ENCODE measurements around the gene LEAP2. TPM values are rescaled to one million over a fixed set of nuclear protein-coding genes. Genes with fewer than 3 reads are reported as not detected.

The LEAP2 gene
- polyA plus RNA-seq, 1 of the 3 experiments (the other 2 are of a cell fraction) = 0.64 TPM

DNA sequence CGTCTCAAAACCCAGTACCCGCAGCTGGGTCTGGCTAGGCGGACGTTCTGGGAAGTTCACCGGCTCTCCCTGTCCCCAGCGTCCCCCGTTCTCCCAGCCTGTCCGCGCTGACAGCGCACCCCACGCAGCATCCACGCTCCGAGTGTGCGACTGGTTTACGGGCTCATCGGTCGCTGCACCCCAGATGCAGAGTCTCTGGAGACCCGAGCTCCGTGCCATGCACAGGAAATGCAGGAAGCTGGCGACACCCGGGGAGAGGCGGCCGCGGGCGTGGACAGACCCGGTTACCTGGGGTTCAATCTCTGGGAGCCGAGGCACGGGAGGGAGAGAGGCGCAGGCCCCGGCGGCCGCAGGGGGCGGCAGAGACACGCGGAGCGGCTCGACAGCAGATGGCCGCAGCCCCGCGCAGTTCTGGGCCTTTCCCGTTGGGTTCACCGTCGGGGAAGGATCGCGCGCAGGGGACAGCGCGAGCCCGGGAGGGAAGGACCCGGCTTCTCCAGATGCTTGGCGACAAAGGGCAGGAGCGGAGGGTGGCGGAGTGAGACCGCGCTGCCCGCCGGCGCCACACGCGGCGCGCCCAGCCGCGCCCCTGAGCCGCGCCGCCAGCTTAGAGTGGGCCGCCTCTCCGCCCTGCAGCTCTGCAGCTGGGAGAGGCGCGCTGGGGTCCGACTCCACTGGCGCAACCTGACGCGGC, 43.6 kb upstream of the LEAP2 start:
- Histone ChIP-seq H3K79me2 (ENCODE audit: insufficient read depth) (no peaks in the 10 kb centered on the region), H3F3A (replicated peaks; ENCODE audit: insufficient read depth) (no peaks in the 10 kb centered on the region), H3K4me1 (ENCODE audit: control insufficient read depth in 1 of 2, insufficient read depth in 2 of 2, low read depth in 1 of 2, low read length in 1 of 2) (peaks cover 0 to 5% of the 10 kb centered on the region in 2 experiments; a peak in 1 of 4 replicates), H3K9ac (peak overlapping the region; percentile 74), H3K36me3 (replicated peaks in 1 of 2; ENCODE audit: control insufficient read depth in 1 of 2, insufficient read depth in 2 of 2, low read length in 1 of 2) (no peaks in the 10 kb centered on the region), H3K4me2 (peak overlapping the region; percentile 78), H2AFZ (ENCODE audit: low read depth) (peak overlapping the region; percentile 86), H3K27ac (ENCODE audit: low read depth in 2 of 2, low read length in 1 of 2) (no peak overlapping the region), H3K4me3 (ENCODE audit: low read depth in 2 of 2, low read length in 1 of 2) (peak overlapping the region; percentile 65 to 71), H3K9me3 (no peaks in the 10 kb centered on the region), H3K9me2 (no peaks in the 10 kb centered on the region), H4K20me1 (ENCODE audit: insufficient read depth) (no peaks in the 10 kb centered on the region), H3K27me3 (ENCODE audit: insufficient read depth) (no peaks in the 10 kb centered on the region)
- ChIA-PET POLR2A (interaction anchor here (0.6 to 2.3 kb wide), 2 partner anchors 12 to 37 kb away, joined by 3 to 9 read pairs; partner anchors contain the start of genes GDF9 and UQCRQ), CTCF (interaction anchor here (0.6 to 8.7 kb wide), 34 partner anchors 8 to 630 kb away, joined by 3 to 105 read pairs (median 4); partner anchors contain the start of genes CCNI2, GDF9, SOWAHA and UQCRQ)
- peak; percentile 38; the same call in 1 of the 2 replicates for TF ChIP-seq SMC3 (IDR thresholded peaks at IDR 0.05; ENCODE audit: low read depth, low read length)
- TF ChIP-seq ELF1 (IDR thresholded peaks at IDR 0.05) = no peak
- TF ChIP-seq YY1 (IDR thresholded peaks at IDR 0.05; ENCODE audit: low read depth) = 0 out of 2 replicates have a peak, but pooled peaks have one; percentile 64
- TF ChIP-seq RCOR1 (IDR thresholded peaks at IDR 0.05; ENCODE audit: low read length) = no peak
- no peak for TF ChIP-seq TEAD4 (IDR thresholded peaks at IDR 0.05; ENCODE audit: borderline replicate concordance, insufficient read depth)
- TF ChIP-seq, protein P1, sequence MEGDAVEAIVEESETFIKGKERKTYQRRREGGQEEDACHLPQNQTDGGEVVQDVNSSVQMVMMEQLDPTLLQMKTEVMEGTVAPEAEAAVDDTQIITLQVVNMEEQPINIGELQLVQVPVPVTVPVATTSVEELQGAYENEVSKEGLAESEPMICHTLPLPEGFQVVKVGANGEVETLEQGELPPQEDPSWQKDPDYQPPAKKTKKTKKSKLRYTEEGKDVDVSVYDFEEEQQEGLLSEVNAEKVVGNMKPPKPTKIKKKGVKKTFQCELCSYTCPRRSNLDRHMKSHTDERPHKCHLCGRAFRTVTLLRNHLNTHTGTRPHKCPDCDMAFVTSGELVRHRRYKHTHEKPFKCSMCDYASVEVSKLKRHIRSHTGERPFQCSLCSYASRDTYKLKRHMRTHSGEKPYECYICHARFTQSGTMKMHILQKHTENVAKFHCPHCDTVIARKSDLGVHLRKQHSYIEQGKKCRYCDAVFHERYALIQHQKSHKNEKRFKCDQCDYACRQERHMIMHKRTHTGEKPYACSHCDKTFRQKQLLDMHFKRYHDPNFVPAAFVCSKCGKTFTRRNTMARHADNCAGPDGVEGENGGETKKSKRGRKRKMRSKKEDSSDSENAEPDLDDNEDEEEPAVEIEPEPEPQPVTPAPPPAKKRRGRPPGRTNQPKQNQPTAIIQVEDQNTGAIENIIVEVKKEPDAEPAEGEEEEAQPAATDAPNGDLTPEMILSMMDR (IDR thresholded peaks at IDR 0.05) = peak; percentile 78
- no peak for TF ChIP-seq FOXJ3 (CRISPR knock-in tag; IDR thresholded peaks at IDR 0.05)
- peak; percentile 16 for TF ChIP-seq CHD2 (IDR thresholded peaks at IDR 0.05; ENCODE audit: low read length, partially characterized antibody)
- no peak for TF ChIP-seq ZBTB33 (IDR thresholded peaks at IDR 0.05; ENCODE audit: borderline replicate concordance, low read depth)
- TF ChIP-seq RAD21 (IDR thresholded peaks at IDR 0.05; ENCODE audit: low read length) = peak; percentile 75
- 0 out of 2 replicates have a peak, but pooled peaks have one; percentile 23 for TF ChIP-seq SIN3A (IDR thresholded peaks at IDR 0.05; ENCODE audit: borderline replicate concordance, low read depth, low read length)
- TF ChIP-seq, protein P2, sequence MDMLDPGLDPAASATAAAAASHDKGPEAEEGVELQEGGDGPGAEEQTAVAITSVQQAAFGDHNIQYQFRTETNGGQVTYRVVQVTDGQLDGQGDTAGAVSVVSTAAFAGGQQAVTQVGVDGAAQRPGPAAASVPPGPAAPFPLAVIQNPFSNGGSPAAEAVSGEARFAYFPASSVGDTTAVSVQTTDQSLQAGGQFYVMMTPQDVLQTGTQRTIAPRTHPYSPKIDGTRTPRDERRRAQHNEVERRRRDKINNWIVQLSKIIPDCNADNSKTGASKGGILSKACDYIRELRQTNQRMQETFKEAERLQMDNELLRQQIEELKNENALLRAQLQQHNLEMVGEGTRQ (IDR thresholded peaks at IDR 0.05; ENCODE audit: borderline replicate concordance, low read depth, low read length) = no peak
- TF ChIP-seq MXI1 (IDR thresholded peaks at IDR 0.05; ENCODE audit: low read depth, low read length) = peak; percentile 44
- TF ChIP-seq, protein P3, sequence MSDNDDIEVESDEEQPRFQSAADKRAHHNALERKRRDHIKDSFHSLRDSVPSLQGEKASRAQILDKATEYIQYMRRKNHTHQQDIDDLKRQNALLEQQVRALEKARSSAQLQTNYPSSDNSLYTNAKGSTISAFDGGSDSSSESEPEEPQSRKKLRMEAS (IDR thresholded peaks at IDR 0.05; ENCODE audit: low read depth) = peak; percentile 77
- 9% methylated on average over 24 of the region's 75 CpGs for WGBS (ENCODE audit: low lambda C conversion rate)
- peak; percentile 97 for DNase-seq
